ENCODE measurements around the gene GKN2. TPM values are rescaled to one million over a fixed set of nuclear protein-coding genes. Genes with fewer than 3 reads are reported as not detected.

Gene GKN2
- total and polyA plus RNA-seq, 9 of the 15 experiments (the other 6 are each of a cell fraction or from before 2014, with no cell fraction given): not detected

DNA sequence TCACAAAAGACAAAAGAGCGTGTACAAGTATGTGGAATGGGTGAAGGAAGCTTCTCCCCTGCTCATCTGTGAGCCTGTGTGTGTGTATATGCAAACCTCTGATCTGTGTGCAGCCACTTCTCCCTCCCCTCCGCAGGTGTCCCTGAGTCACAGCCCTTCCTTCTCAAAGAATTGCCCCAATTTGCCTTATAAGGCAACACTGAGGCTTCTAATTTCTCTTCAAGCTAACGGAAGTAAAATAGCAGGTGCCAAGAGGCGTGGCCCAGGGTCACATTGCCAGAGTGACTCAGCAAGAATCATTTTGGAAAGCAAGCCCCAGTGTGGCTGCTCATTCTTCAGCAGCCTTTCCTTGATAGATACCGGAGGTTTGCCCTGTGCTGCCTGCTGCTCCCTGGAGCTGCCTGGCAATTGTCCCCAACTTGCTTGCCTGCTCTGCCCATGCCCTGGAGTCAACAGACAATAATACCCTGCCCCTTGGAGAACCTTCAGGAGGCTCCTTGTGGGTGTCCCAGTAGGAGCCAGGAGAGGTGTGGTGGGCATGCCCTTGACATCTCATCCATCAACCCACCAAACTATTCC lies 44.2 kb downstream of the GKN2 start (continued):
- TF ChIP-seq ZSCAN32 (CRISPR knock-in tag; IDR thresholded peaks at IDR 0.05) (no peak), ESRRA (IDR thresholded peaks at IDR 0.05; ENCODE audit: borderline replicate concordance, low read depth) (peak; percentile 94), GATA2 (CRISPR knock-in tag; IDR thresholded peaks at IDR 0.05) (no peak), EGR1 (conservative IDR thresholded peaks at IDR 0.05) (no peak), MEF2D (tag; conservative IDR thresholded peaks at IDR 0.05; ENCODE audit: low read depth) (peak; percentile 49; the same call in 1 of the 2 replicates), MAZ (CRISPR knock-in tag; conservative IDR thresholded peaks at IDR 0.05 in 1 of 2, IDR thresholded peaks at IDR 0.05 in 1 of 2) (peak; percentile 32 to 42; a peak in 2 of 4 replicates), BACH1 (tag; IDR thresholded peaks at IDR 0.05) (peak; percentile 98), ZNF174 (CRISPR knock-in tag; IDR thresholded peaks at IDR 0.05) (no peak), MCM5 (IDR thresholded peaks at IDR 0.05; ENCODE audit: low read depth) (no peak), PCBP1 (IDR thresholded peaks at IDR 0.05; ENCODE audit: low read depth, low read length, poor library complexity, severe bottlenecking) (no peak), PHB (CRISPR knock-in tag; IDR thresholded peaks at IDR 0.05) (no peak), NR3C1 (CRISPR knock-in tag; IDR thresholded peaks at IDR 0.05) (no peak), ZNF408 (CRISPR knock-in tag; IDR thresholded peaks at IDR 0.05; ENCODE audit: low read depth) (no peak)
- TF ChIP-seq, protein P1, sequence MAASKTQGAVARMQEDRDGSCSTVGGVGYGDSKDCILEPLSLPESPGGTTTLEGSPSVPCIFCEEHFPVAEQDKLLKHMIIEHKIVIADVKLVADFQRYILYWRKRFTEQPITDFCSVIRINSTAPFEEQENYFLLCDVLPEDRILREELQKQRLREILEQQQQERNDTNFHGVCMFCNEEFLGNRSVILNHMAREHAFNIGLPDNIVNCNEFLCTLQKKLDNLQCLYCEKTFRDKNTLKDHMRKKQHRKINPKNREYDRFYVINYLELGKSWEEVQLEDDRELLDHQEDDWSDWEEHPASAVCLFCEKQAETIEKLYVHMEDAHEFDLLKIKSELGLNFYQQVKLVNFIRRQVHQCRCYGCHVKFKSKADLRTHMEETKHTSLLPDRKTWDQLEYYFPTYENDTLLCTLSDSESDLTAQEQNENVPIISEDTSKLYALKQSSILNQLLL (CRISPR knock-in tag; IDR thresholded peaks at IDR 0.05; ENCODE audit: borderline replicate concordance): no peak
- TF ChIP-seq, protein P2, sequence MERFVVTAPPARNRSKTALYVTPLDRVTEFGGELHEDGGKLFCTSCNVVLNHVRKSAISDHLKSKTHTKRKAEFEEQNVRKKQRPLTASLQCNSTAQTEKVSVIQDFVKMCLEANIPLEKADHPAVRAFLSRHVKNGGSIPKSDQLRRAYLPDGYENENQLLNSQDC (CRISPR knock-in tag; IDR thresholded peaks at IDR 0.05): no peak
- TF ChIP-seq, protein P3, sequence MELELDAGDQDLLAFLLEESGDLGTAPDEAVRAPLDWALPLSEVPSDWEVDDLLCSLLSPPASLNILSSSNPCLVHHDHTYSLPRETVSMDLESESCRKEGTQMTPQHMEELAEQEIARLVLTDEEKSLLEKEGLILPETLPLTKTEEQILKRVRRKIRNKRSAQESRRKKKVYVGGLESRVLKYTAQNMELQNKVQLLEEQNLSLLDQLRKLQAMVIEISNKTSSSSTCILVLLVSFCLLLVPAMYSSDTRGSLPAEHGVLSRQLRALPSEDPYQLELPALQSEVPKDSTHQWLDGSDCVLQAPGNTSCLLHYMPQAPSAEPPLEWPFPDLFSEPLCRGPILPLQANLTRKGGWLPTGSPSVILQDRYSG (tag; conservative IDR thresholded peaks at IDR 0.05; ENCODE audit: low read depth): no peak; the same call in 1 of the 2 replicates
- TF ChIP-seq, protein P4, sequence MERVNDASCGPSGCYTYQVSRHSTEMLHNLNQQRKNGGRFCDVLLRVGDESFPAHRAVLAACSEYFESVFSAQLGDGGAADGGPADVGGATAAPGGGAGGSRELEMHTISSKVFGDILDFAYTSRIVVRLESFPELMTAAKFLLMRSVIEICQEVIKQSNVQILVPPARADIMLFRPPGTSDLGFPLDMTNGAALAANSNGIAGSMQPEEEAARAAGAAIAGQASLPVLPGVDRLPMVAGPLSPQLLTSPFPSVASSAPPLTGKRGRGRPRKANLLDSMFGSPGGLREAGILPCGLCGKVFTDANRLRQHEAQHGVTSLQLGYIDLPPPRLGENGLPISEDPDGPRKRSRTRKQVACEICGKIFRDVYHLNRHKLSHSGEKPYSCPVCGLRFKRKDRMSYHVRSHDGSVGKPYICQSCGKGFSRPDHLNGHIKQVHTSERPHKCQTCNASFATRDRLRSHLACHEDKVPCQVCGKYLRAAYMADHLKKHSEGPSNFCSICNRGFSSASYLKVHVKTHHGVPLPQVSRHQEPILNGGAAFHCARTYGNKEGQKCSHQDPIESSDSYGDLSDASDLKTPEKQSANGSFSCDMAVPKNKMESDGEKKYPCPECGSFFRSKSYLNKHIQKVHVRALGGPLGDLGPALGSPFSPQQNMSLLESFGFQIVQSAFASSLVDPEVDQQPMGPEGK (CRISPR knock-in tag; IDR thresholded peaks at IDR 0.05; ENCODE audit: borderline replicate concordance): no peak
- TF ChIP-seq, protein P5, sequence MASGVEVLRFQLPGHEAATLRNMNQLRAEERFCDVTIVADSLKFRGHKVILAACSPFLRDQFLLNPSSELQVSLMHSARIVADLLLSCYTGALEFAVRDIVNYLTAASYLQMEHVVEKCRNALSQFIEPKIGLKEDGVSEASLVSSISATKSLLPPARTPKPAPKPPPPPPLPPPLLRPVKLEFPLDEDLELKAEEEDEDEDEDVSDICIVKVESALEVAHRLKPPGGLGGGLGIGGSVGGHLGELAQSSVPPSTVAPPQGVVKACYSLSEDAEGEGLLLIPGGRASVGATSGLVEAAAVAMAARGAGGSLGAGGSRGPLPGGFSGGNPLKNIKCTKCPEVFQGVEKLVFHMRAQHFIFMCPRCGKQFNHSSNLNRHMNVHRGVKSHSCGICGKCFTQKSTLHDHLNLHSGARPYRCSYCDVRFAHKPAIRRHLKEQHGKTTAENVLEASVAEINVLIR (CRISPR knock-in tag; IDR thresholded peaks at IDR 0.05): no peak

Measured in K562 (cell line).